Measurements from ENCODE around the gene PACRG. TPM values are rescaled to one million over a fixed set of nuclear protein-coding genes. Genes with fewer than 3 reads are reported as not detected.

Gene PACRG
- polyA plus RNA-seq, 1 donor (not counting 4 experiments of a cell fraction or from before 2014, with no cell fraction given) = 0.31 TPM

DNA sequence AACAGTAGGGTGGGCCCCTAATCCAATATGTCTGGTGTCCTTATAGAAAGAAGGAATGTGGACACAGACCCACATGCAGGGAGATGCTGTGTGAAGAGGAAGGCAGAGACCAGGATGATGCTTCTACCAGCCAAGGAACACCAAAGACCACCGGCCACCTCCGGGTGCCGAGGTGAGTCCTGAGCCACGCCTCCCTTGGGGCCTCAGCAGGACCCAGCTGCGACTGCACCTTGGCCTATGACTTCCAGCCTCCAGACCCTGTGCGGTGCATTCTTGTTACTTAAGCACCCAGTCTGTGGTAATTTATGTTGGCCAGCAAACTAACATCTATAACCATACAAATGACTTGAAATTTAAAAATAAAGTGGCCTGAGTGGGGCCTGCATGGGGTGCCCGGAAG lies 607.3 kb downstream of the PACRG start:
- no peak overlapping the region for H3K27ac ChIP-seq (ENCODE audit: control insufficient read depth, insufficient read depth, low read length)
- no peaks in the 10 kb centered on the region for H3K27me3 ChIP-seq (ENCODE audit: control insufficient read depth, extremely low read depth, insufficient read depth, low read length)
- DNase-seq (ENCODE audit: low read depth, low spot score) (no peak), FAIRE-seq (no peak)
- TF ChIP-seq EZH2 (IDR thresholded peaks at IDR 0.05; ENCODE audit: low read length) = no peak
- TF ChIP-seq, protein P1, sequence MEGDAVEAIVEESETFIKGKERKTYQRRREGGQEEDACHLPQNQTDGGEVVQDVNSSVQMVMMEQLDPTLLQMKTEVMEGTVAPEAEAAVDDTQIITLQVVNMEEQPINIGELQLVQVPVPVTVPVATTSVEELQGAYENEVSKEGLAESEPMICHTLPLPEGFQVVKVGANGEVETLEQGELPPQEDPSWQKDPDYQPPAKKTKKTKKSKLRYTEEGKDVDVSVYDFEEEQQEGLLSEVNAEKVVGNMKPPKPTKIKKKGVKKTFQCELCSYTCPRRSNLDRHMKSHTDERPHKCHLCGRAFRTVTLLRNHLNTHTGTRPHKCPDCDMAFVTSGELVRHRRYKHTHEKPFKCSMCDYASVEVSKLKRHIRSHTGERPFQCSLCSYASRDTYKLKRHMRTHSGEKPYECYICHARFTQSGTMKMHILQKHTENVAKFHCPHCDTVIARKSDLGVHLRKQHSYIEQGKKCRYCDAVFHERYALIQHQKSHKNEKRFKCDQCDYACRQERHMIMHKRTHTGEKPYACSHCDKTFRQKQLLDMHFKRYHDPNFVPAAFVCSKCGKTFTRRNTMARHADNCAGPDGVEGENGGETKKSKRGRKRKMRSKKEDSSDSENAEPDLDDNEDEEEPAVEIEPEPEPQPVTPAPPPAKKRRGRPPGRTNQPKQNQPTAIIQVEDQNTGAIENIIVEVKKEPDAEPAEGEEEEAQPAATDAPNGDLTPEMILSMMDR (optimal IDR thresholded peaks at IDR 0.05 in 1 of 3, IDR thresholded peaks at IDR 0.05 in 1 of 3, conservative IDR thresholded peaks at IDR 0.05 in 1 of 3; ENCODE audit: extremely low read depth in 1 of 3, insufficient read depth in 2 of 3, low read length in 3 of 3) = no peak
- dilution Hi-C loops (cut with MboI; ENCODE audit: extremely low pct_ligation_motif_present, low sequenced_read_pairs) = no loop called here
- no peak overlapping the region for H3K4me3 ChIP-seq (ENCODE audit: control insufficient read depth in 2 of 3, extremely low read depth in 1 of 3, insufficient read depth in 2 of 3, low read depth in 1 of 3, low read length in 3 of 3)
- H4K20me1 ChIP-seq (ENCODE audit: control insufficient read depth, extremely low read depth, insufficient read depth, low read length) = no peaks in the 10 kb centered on the region
- no peak overlapping the region for H2AFZ ChIP-seq (ENCODE audit: control insufficient read depth, low read length)
- H3K4me2 ChIP-seq (ENCODE audit: control insufficient read depth, extremely low read depth, insufficient read depth, low read depth, low read length) = no peak overlapping the region
- H3K4me1 ChIP-seq (ENCODE audit: control insufficient read depth, extremely low read depth, insufficient read depth, low read length) = no peaks in the 10 kb centered on the region
- no peaks in the 10 kb centered on the region for H3K9me1 ChIP-seq (ENCODE audit: control insufficient read depth, extremely low read depth, insufficient read depth, low read length)
- H3K9ac ChIP-seq (ENCODE audit: control insufficient read depth, extremely low read depth, insufficient read depth, low read length) = no peak overlapping the region
- no peaks in the 10 kb centered on the region for H3K79me2 ChIP-seq (ENCODE audit: control insufficient read depth, insufficient read depth, low read length)
- no peaks in the 10 kb centered on the region for H3K9me3 ChIP-seq (ENCODE audit: control insufficient read depth, low read depth, low read length)
- H3K36me3 ChIP-seq (ENCODE audit: control insufficient read depth in 2 of 2, extremely low read depth in 1 of 2, insufficient read depth in 2 of 2, low read length in 2 of 2) = no peaks in the 10 kb centered on the region

DNA sequence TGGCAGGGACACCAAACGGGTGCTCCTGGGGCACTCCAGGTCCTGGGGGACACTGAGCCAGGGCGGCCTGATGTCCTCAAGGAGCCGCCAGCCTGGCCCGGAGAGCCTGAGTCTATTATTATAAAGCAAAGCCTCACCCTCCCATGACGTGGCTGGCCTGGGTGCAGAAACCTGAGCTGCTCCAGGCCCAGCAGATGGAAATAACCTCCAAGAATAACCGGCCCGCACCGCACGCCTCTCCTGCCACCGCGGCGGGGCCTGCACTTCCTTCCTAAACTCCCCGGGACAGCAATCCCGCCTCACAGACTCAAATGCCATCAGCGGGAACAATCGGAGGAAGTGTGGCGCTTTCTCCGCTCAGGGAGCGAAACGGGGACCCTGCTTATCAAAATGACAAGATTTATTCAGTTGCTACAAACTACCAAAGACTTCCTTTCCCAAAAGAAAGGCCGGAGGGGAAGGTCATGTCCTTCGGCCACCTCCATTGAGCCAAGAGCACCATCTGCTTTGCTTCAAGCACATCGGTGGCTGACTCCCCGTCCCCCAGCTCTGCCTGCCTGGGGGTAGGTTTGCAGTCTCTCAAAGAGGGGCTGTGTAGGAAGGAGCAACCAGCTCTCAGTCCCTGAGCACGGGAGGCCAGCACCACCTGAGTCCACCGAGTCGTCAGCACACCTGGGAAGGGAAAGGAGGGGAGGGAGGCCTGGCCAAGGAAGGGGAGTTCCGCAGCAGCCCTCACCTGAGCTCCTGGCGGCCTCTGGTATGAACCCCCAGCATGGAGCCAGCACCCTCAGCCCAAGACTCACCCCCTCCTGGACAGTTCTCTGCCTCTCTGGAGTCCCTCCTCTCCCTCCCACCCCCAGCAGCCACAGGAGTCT lies 608.1 kb downstream of the PACRG start:
- H3K4me1 ChIP-seq (ENCODE audit: control insufficient read depth, extremely low read depth, insufficient read depth, low read length) = no peaks in the 10 kb centered on the region
- no peak for FAIRE-seq
- H3K4me2 ChIP-seq (ENCODE audit: control insufficient read depth, extremely low read depth, insufficient read depth, low read depth, low read length) = no peak overlapping the region
- DNase-seq (ENCODE audit: low read depth, low spot score) = no peak
- H2AFZ ChIP-seq (ENCODE audit: control insufficient read depth, low read length) = no peak overlapping the region
- H3K4me3 ChIP-seq (ENCODE audit: control insufficient read depth in 2 of 3, extremely low read depth in 1 of 3, insufficient read depth in 2 of 3, low read depth in 1 of 3, low read length in 3 of 3) = no peak overlapping the region
- no peaks in the 10 kb centered on the region for H3K79me2 ChIP-seq (ENCODE audit: control insufficient read depth, insufficient read depth, low read length)
- dilution Hi-C loops (cut with MboI; ENCODE audit: extremely low pct_ligation_motif_present, low sequenced_read_pairs) = no loop called here
- no peaks in the 10 kb centered on the region for H3K9me1 ChIP-seq (ENCODE audit: control insufficient read depth, extremely low read depth, insufficient read depth, low read length)
- no peak overlapping the region for H3K9ac ChIP-seq (ENCODE audit: control insufficient read depth, extremely low read depth, insufficient read depth, low read length)
- H3K27ac ChIP-seq (ENCODE audit: control insufficient read depth, insufficient read depth, low read length) = no peak overlapping the region
- H3K27me3 ChIP-seq (ENCODE audit: control insufficient read depth, extremely low read depth, insufficient read depth, low read length) = no peaks in the 10 kb centered on the region
- no peaks in the 10 kb centered on the region for H3K36me3 ChIP-seq (ENCODE audit: control insufficient read depth in 2 of 2, extremely low read depth in 1 of 2, insufficient read depth in 2 of 2, low read length in 2 of 2)
- TF ChIP-seq, protein P1 (optimal IDR thresholded peaks at IDR 0.05 in 1 of 3, IDR thresholded peaks at IDR 0.05 in 1 of 3, conservative IDR thresholded peaks at IDR 0.05 in 1 of 3; ENCODE audit: extremely low read depth in 1 of 3, insufficient read depth in 2 of 3, low read length in 3 of 3) = no peak
- no peak for TF ChIP-seq EZH2 (IDR thresholded peaks at IDR 0.05; ENCODE audit: low read length)
- H3K9me3 ChIP-seq (ENCODE audit: control insufficient read depth, low read depth, low read length) = no peaks in the 10 kb centered on the region
- no peaks in the 10 kb centered on the region for H4K20me1 ChIP-seq (ENCODE audit: control insufficient read depth, extremely low read depth, insufficient read depth, low read length)
